Ectodermal cell (in vitro differentiated cells): ENCODE data around the gene FABP6.

Source experiments
- H3K27ac ChIP-seq: 2 replicates; pipeline ENCODE4 v1.7.0; 2013; ENCODE audit warnings: mild to moderate bottlenecking, low read depth, low read length; ENCODE audit not compliant: insufficient read depth, poor library complexity, severe bottlenecking
- H3K27me3 ChIP-seq: 2 replicates; pipeline ENCODE4 v1.7.0; 2013; ENCODE audit warnings: mild to moderate bottlenecking, low read length; ENCODE audit not compliant: insufficient read depth, control insufficient read depth, poor library complexity, severe bottlenecking
- H3K36me3 ChIP-seq: one replicate; pipeline ENCODE4 v1.7.0; 2013; ENCODE audit warnings: low read length; ENCODE audit not compliant: control insufficient read depth, insufficient read depth
- H3K4me1 ChIP-seq: one replicate; pipeline ENCODE4 v1.7.0; 2013; ENCODE audit warnings: low read length; ENCODE audit not compliant: control insufficient read depth, insufficient read depth
- H3K4me3 ChIP-seq: 2 replicates; pipeline ENCODE4 v1.7.0; 2013; ENCODE audit warnings: low read depth, low read length, control low read depth; ENCODE audit not compliant: insufficient read depth
- H3K9me3 ChIP-seq: 2 replicates; pipeline ENCODE4 v1.7.0; 2013; ENCODE audit warnings: mild to moderate bottlenecking, low read length, moderate library complexity; ENCODE audit not compliant: control insufficient read depth
- WGBS, 2 experiments: methylation state at CpG; one replicate each; pipeline ENCODE4 v1.1.7; 2013; ENCODE audit warnings: missing lambda C conversion rate in 2 of 2; 5-methylcytosine and 5-hydroxymethylcytosine counted together

FABP6 gene

GRCh38 chr5:160260006-160260775, 30.9 kb downstream of the FABP6 start:
- peak overlapping the region; percentile 19 for H3K27ac ChIP-seq

GRCh38 chr5:160260881-160261815, 31.8 kb downstream of the FABP6 start:
- Histone ChIP-seq H3K27me3 (no peaks in the 10 kb centered on the region), H3K4me1 (peaks cover 43% of the 10 kb centered on the region), H3K9me3 (no peaks in the 10 kb centered on the region), H3K27ac (peak overlapping the region; percentile 19), H3K36me3 (peaks cover 2% of the 10 kb centered on the region), H3K4me3 (no peak overlapping the region)
- WGBS, 2 experiments: 72 to 73% methylated on average over 22 of the region's 22 CpGs

More at GRCh38 chr5:160260006-160260775, 30.9 kb downstream of the FABP6 start:
- 72 to 74% methylated on average over 14 of the region's 14 CpGs for WGBS, 2 experiments
- Histone ChIP-seq H3K27me3 (no peaks in the 10 kb centered on the region), H3K4me1 (peaks cover 37% of the 10 kb centered on the region), H3K9me3 (no peaks in the 10 kb centered on the region), H3K4me3 (no peak overlapping the region), H3K36me3 (peaks cover 4% of the 10 kb centered on the region)

- Histone ChIP-seq H3K4me1 (peaks cover 54% of the 10 kb centered on the region), H3K27ac (peak overlapping the region; percentile 37), H3K9me3 (no peaks in the 10 kb centered on the region), H3K36me3 (no peaks in the 10 kb centered on the region), H3K4me3 (no peak overlapping the region), H3K27me3 (no peaks in the 10 kb centered on the region)
- WGBS, 2 experiments: 60 to 65% methylated on average over 16 of the region's 16 CpGs
Observed at GRCh38 chr5:160262151-160263074, 33.1 kb downstream of the FABP6 start.

GRCh38 chr5:160263326-160263855, 34.1 kb downstream of the FABP6 start:
- peaks cover 54% of the 10 kb centered on the region for H3K4me1 ChIP-seq

GRCh38 chr5:160266044-160266443, 36.7 kb downstream of the FABP6 start:
- 27 to 33% methylated on average over 5 of the region's 5 CpGs for WGBS, 2 experiments
- no peak overlapping the region for H3K27ac ChIP-seq
- H3K36me3 ChIP-seq: no peaks in the 10 kb centered on the region
- peaks cover 47% of the 10 kb centered on the region for H3K4me1 ChIP-seq
- H3K4me3 ChIP-seq: no peak overlapping the region
- no peaks in the 10 kb centered on the region for H3K9me3 ChIP-seq
- no peaks in the 10 kb centered on the region for H3K27me3 ChIP-seq

More at GRCh38 chr5:160263326-160263855, 34.1 kb downstream of the FABP6 start:
- Histone ChIP-seq H3K36me3 (no peaks in the 10 kb centered on the region), H3K27ac (no peak overlapping the region), H3K9me3 (no peaks in the 10 kb centered on the region), H3K27me3 (no peaks in the 10 kb centered on the region), H3K4me3 (no peak overlapping the region)
- 90 to 93% methylated on average over 4 of the region's 4 CpGs for WGBS, 2 experiments

GRCh38 chr5:160266752-160267345, 37.5 kb downstream of the FABP6 start:
- 28% methylated on average over 9 of the region's 9 CpGs for WGBS, 2 experiments
- Histone ChIP-seq H3K9me3 (no peaks in the 10 kb centered on the region), H3K4me1 (peaks cover 47% of the 10 kb centered on the region), H3K27me3 (no peaks in the 10 kb centered on the region), H3K36me3 (no peaks in the 10 kb centered on the region), H3K4me3 (no peak overlapping the region), H3K27ac (no peak overlapping the region)

GRCh38 chr5:160268121-160268520, 38.8 kb downstream of the FABP6 start:
- H3K4me1 ChIP-seq: peaks cover 45% of the 10 kb centered on the region
- no peak overlapping the region for H3K27ac ChIP-seq
- 97% methylated on average over 5 of the region's 5 CpGs for WGBS, 2 experiments
- no peaks in the 10 kb centered on the region for H3K9me3 ChIP-seq
- H3K36me3 ChIP-seq: no peaks in the 10 kb centered on the region
- H3K4me3 ChIP-seq: no peak overlapping the region
- H3K27me3 ChIP-seq: no peaks in the 10 kb centered on the region

GRCh38 chr5:160269017-160269416, 39.7 kb downstream of the FABP6 start:
- H3K27ac ChIP-seq: no peak overlapping the region
- WGBS, 2 experiments: 74 to 83% methylated on average over 10 of the region's 10 CpGs

GRCh38 chr5:160270704-160271103, 41.4 kb downstream of the FABP6 start:
- peaks cover 6% of the 10 kb centered on the region for H3K36me3 ChIP-seq
- no peak overlapping the region for H3K27ac ChIP-seq
- WGBS, 2 experiments: 99% methylated on average over 4 of the region's 4 CpGs
- no peak overlapping the region for H3K4me3 ChIP-seq
- peaks cover 41% of the 10 kb centered on the region for H3K4me1 ChIP-seq
- H3K9me3 ChIP-seq: no peaks in the 10 kb centered on the region
- H3K27me3 ChIP-seq: no peaks in the 10 kb centered on the region

More at GRCh38 chr5:160269017-160269416, 39.7 kb downstream of the FABP6 start:
- H3K4me3 ChIP-seq: no peak overlapping the region
- H3K36me3 ChIP-seq: no peaks in the 10 kb centered on the region
- no peaks in the 10 kb centered on the region for H3K27me3 ChIP-seq
- H3K9me3 ChIP-seq: no peaks in the 10 kb centered on the region
- peaks cover 42% of the 10 kb centered on the region for H3K4me1 ChIP-seq
